Suprapubic skin (tissue), 4 donors: ENCODE results near the gene SLC39A10. TPM values are rescaled to one million over a fixed set of nuclear protein-coding genes. Genes with fewer than 3 reads are reported as not detected.

Experiments
- DNase-seq, 2 donors: peaks; one replicate each; pipeline ENCODE4 v3.0.0-alpha.2; 2019; ENCODE audit warnings: low spot score in 2 of 2
- H3K27ac ChIP-seq: fragments of 200-600 bp; sonication (generic); one replicate; pipeline ENCODE4 v1.5.1; 2019
- H3K27me3 ChIP-seq: fragments of 200-600 bp; sonication (generic); one replicate; pipeline ENCODE4 v1.5.1; 2019
- H3K36me3 ChIP-seq: fragments of 200-600 bp; sonication (generic); one replicate; pipeline ENCODE4 v1.5.1; 2019
- H3K4me1 ChIP-seq: fragments of 200-600 bp; sonication (generic); one replicate; pipeline ENCODE4 v1.5.1; 2019
- H3K4me3 ChIP-seq: fragments of 200-600 bp; sonication (generic); one replicate; pipeline ENCODE4 v1.5.1; 2019; ENCODE audit warnings: mild to moderate bottlenecking
- H3K9me3 ChIP-seq: fragments of 200-600 bp; sonication (generic); one replicate; pipeline ENCODE4 v1.5.1; 2019
- EP300 ChIP-seq: sonication (generic); formaldehyde crosslinking; IDR thresholded peaks from one replicate; pipeline ENCODE4 v1.6.1; 2017; ENCODE audit warnings: antibody characterized with exemption
- POLR2A ChIP-seq, 2 donors: fragments of 450-650 bp; IDR thresholded peaks; one replicate each; pipeline ENCODE4 v1.6.1; 2017; ENCODE audit warnings: antibody characterized with exemption in 2 of 2, mild to moderate bottlenecking in 2 of 2, moderate library complexity in 2 of 2
- POLR2AphosphoS5 ChIP-seq, 3 donors: sonication (generic); formaldehyde crosslinking; IDR thresholded peaks; one replicate each; pipeline ENCODE4 v1.6.1; 2017; ENCODE audit warnings: antibody characterized with exemption in 3 of 3
- WGBS: methylation state at CpG from one replicate; pipeline ENCODE4 v1.1.5; 2018; 5-methylcytosine and 5-hydroxymethylcytosine counted together
- total RNA-seq, 4 donors: library from RNA; depleted of rRNA; stranded (reverse); fragments of >200 nt; gene quantifications; one replicate each; pipeline ENCODE4 v1.1.0, GENCODE V29; 2016
- TF ChIP-seq, protein P1 (sequence below), 2 donors: fragments of 200-600 bp in 1 of 2; fragments of 450-650 bp in 1 of 2; sonication (generic) in 1 of 2; IDR thresholded peaks; one replicate each; pipeline ENCODE4 v1.5.1; 2016 to 2019; ENCODE audit warnings: antibody characterized with exemption in 2 of 2, mild to moderate bottlenecking in 1 of 2, moderate library complexity in 1 of 2

SLC39A10 gene
- total RNA-seq, 4 donors from 2014 or later = 14.1 to 20.3 (median 16.5) TPM

DNA sequence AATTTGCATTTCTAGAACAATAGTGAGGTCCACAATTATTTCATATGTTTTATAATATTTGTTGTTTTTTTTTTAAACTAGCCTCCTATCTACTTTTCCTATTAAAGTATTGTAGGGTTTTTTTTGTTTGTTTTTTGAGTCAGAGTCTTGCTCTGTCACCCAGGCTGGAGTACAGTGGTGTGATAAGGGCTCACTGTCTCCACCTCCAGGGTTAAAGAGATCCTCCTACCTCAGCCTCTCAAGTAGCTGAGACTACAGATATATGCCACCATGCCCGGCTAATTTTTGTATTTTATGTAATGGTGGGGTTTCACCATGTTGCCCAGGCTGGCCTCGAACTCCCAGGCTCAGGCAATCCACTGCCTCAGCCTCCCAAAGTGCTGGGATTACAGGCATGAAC, 122.5 kb downstream of the SLC39A10 start:
- TF ChIP-seq POLR2AphosphoS5 (IDR thresholded peaks at IDR 0.05) = no peak
- no peak for TF ChIP-seq POLR2A (IDR thresholded peaks at IDR 0.05)
- TF ChIP-seq, protein P1, sequence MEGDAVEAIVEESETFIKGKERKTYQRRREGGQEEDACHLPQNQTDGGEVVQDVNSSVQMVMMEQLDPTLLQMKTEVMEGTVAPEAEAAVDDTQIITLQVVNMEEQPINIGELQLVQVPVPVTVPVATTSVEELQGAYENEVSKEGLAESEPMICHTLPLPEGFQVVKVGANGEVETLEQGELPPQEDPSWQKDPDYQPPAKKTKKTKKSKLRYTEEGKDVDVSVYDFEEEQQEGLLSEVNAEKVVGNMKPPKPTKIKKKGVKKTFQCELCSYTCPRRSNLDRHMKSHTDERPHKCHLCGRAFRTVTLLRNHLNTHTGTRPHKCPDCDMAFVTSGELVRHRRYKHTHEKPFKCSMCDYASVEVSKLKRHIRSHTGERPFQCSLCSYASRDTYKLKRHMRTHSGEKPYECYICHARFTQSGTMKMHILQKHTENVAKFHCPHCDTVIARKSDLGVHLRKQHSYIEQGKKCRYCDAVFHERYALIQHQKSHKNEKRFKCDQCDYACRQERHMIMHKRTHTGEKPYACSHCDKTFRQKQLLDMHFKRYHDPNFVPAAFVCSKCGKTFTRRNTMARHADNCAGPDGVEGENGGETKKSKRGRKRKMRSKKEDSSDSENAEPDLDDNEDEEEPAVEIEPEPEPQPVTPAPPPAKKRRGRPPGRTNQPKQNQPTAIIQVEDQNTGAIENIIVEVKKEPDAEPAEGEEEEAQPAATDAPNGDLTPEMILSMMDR (IDR thresholded peaks at IDR 0.05) = no peak
- no peak for TF ChIP-seq EP300
- 86% methylated on average over 2 of the region's 2 CpGs for WGBS
- no peak overlapping the region for H3K4me3 ChIP-seq

DNA sequence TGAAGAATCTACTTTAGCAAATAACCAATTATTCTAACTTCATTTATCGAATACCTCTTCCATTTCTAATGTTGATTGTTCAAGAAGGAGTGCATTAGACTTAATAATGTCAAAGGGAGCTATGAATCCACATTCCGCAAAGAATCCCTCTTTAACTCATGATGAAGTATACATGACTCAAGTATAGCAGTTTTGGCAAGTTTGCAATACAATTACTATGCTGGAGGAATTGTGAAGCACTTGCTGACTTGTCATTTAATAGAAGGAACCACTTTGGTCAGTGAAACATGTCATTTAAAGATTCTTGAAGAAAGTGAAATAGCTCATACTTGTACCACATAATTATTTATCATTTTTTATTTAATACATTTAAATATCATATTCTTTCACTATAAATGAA, 125.1 kb downstream of the SLC39A10 start:
- 91% methylated on average over 2 of the region's 2 CpGs for WGBS
- Histone ChIP-seq H3K36me3 (no peaks in the 10 kb centered on the region), H3K27me3 (no peaks in the 10 kb centered on the region), H3K9me3 (no peaks in the 10 kb centered on the region), H3K4me1 (no peaks in the 10 kb centered on the region), H3K27ac (no peak overlapping the region), H3K4me3 (no peak overlapping the region)
- TF ChIP-seq POLR2A (IDR thresholded peaks at IDR 0.05) = no peak
- no peak for TF ChIP-seq POLR2AphosphoS5 (IDR thresholded peaks at IDR 0.05)
- no peak for TF ChIP-seq EP300
- TF ChIP-seq, protein P1 (IDR thresholded peaks at IDR 0.05) = no peak
- DNase-seq = no peak

More for the DNA sequence above, 122.5 kb downstream of the SLC39A10 start:
- Histone ChIP-seq H3K27ac (no peak overlapping the region), H3K9me3 (no peaks in the 10 kb centered on the region), H3K4me1 (no peaks in the 10 kb centered on the region), H3K36me3 (no peaks in the 10 kb centered on the region), H3K27me3 (no peaks in the 10 kb centered on the region)
- DNase-seq = no peak
